Measurements from ENCODE around the gene HDAC4.

GRCh38 chr2:239343460-239343859 lies 57.4 kb downstream of the HDAC4 start:
- TF ChIP-seq BHLHE40 (IDR thresholded peaks at IDR 0.05; ENCODE audit: low read depth, low read length), result no peak
- TF ChIP-seq FOS (IDR thresholded peaks at IDR 0.05; ENCODE audit: low read depth, low read length), result no peak
- TF ChIP-seq RAD21 (IDR thresholded peaks at IDR 0.05; ENCODE audit: low read length), result no peak
- no peak for TF ChIP-seq MAZ (IDR thresholded peaks at IDR 0.05; ENCODE audit: borderline replicate concordance, low read depth, low read length)
- TF ChIP-seq CTCF (conservative IDR thresholded peaks at IDR 0.05; ENCODE audit: low read depth, low read length), result no peak
- no peak for TF ChIP-seq MAFK (IDR thresholded peaks at IDR 0.05; ENCODE audit: low read depth, low read length)

Data from IMR-90 (cell line).